Glutamatergic neuron (in vitro differentiated cells): ENCODE data around the gene MYCN. TPM values are rescaled to one million over a fixed set of nuclear protein-coding genes. Genes with fewer than 3 reads are reported as not detected.
A peak's percentile ranks its signal among the peaks of the same experiment; 100 is the strongest.

ENCODE experiments used
- DNase-seq: peaks from one replicate; pipeline ENCODE4 v3.0.0; 2022
- H3K27ac Mint-ChIP-seq: one replicate; pipeline ENCODE4 v1.8.0; 2020; ENCODE audit warnings: mild to moderate bottlenecking, mixed read lengths, inconsistent platforms; ENCODE audit not compliant: unreplicated experiment
- H3K27me3 Mint-ChIP-seq: one replicate; pipeline ENCODE4 v1.8.0; 2020; ENCODE audit warnings: mild to moderate bottlenecking, moderate library complexity, mixed read lengths, inconsistent platforms; ENCODE audit not compliant: unreplicated experiment
- H3K36me3 Mint-ChIP-seq: one replicate; pipeline ENCODE4 v1.8.0; 2020; ENCODE audit warnings: mild to moderate bottlenecking, mixed read lengths, inconsistent platforms; ENCODE audit not compliant: unreplicated experiment
- H3K4me1 Mint-ChIP-seq: one replicate; pipeline ENCODE4 v1.8.0; 2020; ENCODE audit warnings: mild to moderate bottlenecking, low read depth, mixed read lengths, inconsistent platforms; ENCODE audit not compliant: unreplicated experiment
- H3K4me3 Mint-ChIP-seq: one replicate; pipeline ENCODE4 v1.8.0; 2020; ENCODE audit warnings: mild to moderate bottlenecking, mixed read lengths, inconsistent platforms; ENCODE audit not compliant: unreplicated experiment
- H3K9me3 Mint-ChIP-seq: one replicate; pipeline ENCODE4 v1.8.0; 2020; ENCODE audit warnings: mild to moderate bottlenecking, moderate library complexity, mixed read lengths, inconsistent platforms; ENCODE audit not compliant: unreplicated experiment
- CTCF ChIP-seq: fragments of 200-600 bp; sonication (generic); IDR thresholded peaks from one replicate; pipeline ENCODE4 v1.5.0; 2021; ENCODE audit not compliant: partially characterized antibody, unreplicated experiment
- total RNA-seq: library from RNA; stranded (reverse); fragmentation: NEBNext Ultra II Directional; extraction: Animal tissue kit (Norgen Biotek cat#: 25700); gene quantifications from one replicate; pipeline ENCODE4 v1.2.1, GENCODE V29; 2021; ENCODE audit not compliant: unreplicated experiment

The MYCN gene
- total RNA-seq, 1 donor from 2014 or later: 43.8 TPM

GRCh38 chr2:15941871-15942710, 1.7 kb downstream of the MYCN start:
- peak; percentile 58 for DNase-seq
- Mint-ChIP-seq H3K9me3 (peaks cover 23% of the 10 kb centered on the region), H3K27ac (peak overlapping the region; percentile 73), H3K4me1 (peaks cover 24% of the 10 kb centered on the region), H3K27me3 (peaks cover 18% of the 10 kb centered on the region), H3K4me3 (peak overlapping the region; percentile 94), H3K36me3 (peaks cover 6% of the 10 kb centered on the region)
- TF ChIP-seq CTCF: no peak

GRCh38 chr2:15942711-15943345, 2.5 kb downstream of the MYCN start:
- Mint-ChIP-seq H3K9me3 (peaks cover 23% of the 10 kb centered on the region), H3K4me3 (peak overlapping the region; percentile 95), H3K36me3 (peaks cover 6% of the 10 kb centered on the region), H3K4me1 (peaks cover 27% of the 10 kb centered on the region), H3K27me3 (peaks cover 21% of the 10 kb centered on the region), H3K27ac (peak overlapping the region; percentile 99)
- TF ChIP-seq CTCF: no peak
- DNase-seq: peak; percentile 28

GRCh38 chr2:15943378-15944280, 3.3 kb downstream of the MYCN start:
- Mint-ChIP-seq H3K4me3 (peak overlapping the region; percentile 95), H3K4me1 (peaks cover 24% of the 10 kb centered on the region), H3K36me3 (peaks cover 11% of the 10 kb centered on the region), H3K27ac (peak overlapping the region; percentile 99), H3K27me3 (peaks cover 21% of the 10 kb centered on the region), H3K9me3 (peaks cover 23% of the 10 kb centered on the region)
- peak; percentile 89 for TF ChIP-seq CTCF
- peak; percentile 94 for DNase-seq

GRCh38 chr2:15944325-15945017, 4.1 kb downstream of the MYCN start:
- H3K4me3 Mint-ChIP-seq: peak overlapping the region; percentile 95
- DNase-seq: no peak
- peaks cover 23% of the 10 kb centered on the region for H3K9me3 Mint-ChIP-seq
- H3K36me3 Mint-ChIP-seq: peaks cover 14% of the 10 kb centered on the region
- H3K27ac Mint-ChIP-seq: peak overlapping the region; percentile 99
- H3K27me3 Mint-ChIP-seq: peaks cover 19% of the 10 kb centered on the region
- peaks cover 24% of the 10 kb centered on the region for H3K4me1 Mint-ChIP-seq
- TF ChIP-seq CTCF: no peak
